SJSA1 (cell line): ENCODE results near the gene SLC26A11. TPM values are rescaled to one million over a fixed set of nuclear protein-coding genes. Genes with fewer than 3 reads are reported as not detected.
A peak's percentile ranks its signal among the peaks of the same experiment; 100 is the strongest.
"Not testable (repeated sequence)": the region's sequence is repeated elsewhere in the genome, so short reads cannot be mapped to it uniquely, and the experiment has no call there.

Source experiments
- DNase-seq, 2 experiments: peaks; one replicate each; pipeline ENCODE4 v3.0.0-alpha.2; 2015 to 2020; ENCODE audit warnings: low spot score in 2 of 2, low read depth in 1 of 2
- H3K27ac ChIP-seq: fragments of 250-450 bp; sonication (Bioruptor Pico); 2 replicates; pipeline ENCODE4 v1.5.1; 2020; ENCODE audit warnings: mild to moderate bottlenecking, moderate library complexity
- H3K27me3 ChIP-seq: fragments of 250-450 bp; sonication (Bioruptor Pico); replicated peaks from 2 replicates; pipeline ENCODE4 v1.5.1; 2020; ENCODE audit warnings: mild to moderate bottlenecking, moderate library complexity
- H3K36me3 ChIP-seq: fragments of 250-450 bp; sonication (Bioruptor Pico); 2 replicates; pipeline ENCODE4 v1.5.1; 2020; ENCODE audit warnings: mild to moderate bottlenecking
- H3K4me1 ChIP-seq: fragments of 250-450 bp; sonication (Bioruptor Pico); replicated peaks from 2 replicates; pipeline ENCODE4 v1.6.1; 2021; ENCODE audit warnings: mild to moderate bottlenecking
- H3K4me3 ChIP-seq: fragments of 250-450 bp; sonication (Bioruptor Pico); 2 replicates; pipeline ENCODE4 v1.5.1; 2020; ENCODE audit warnings: mild to moderate bottlenecking
- H3K9me3 ChIP-seq: fragments of 250-450 bp; sonication (Bioruptor Pico); replicated peaks from 2 replicates; pipeline ENCODE4 v1.5.1; 2020; ENCODE audit warnings: mild to moderate bottlenecking
- total RNA-seq: library from RNA; depleted of rRNA; stranded (reverse); fragments of >200 nt; shearing (Covaris generic); gene quantifications from 2 replicates; pipeline ENCODE4 v1.2.3, GENCODE V29; 2014

SLC26A11 gene
- total RNA-seq, 1 experiment from 2014 or later: 12.3 TPM

DNA sequence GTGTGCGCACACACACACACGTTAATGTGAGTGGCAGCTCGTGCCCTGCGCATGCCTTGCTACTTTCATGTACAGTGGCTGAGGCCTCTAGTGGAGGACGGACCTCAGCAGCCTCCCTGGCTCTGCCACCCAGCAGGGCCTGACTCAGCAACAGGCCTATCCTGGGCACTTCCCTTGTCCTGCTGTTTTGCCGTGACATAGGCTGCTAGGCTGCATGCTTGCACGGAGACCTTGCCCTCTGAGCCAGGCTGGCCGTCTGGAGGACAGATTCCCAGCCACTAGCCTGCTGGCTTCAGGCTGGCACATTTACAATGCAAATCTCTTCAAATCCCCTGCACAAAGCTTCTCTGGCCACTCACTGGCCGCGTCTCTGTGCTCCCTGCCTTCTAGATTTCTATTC, 49.9 kb downstream of the SLC26A11 start:
- Histone ChIP-seq H3K9me3 (no peaks in the 10 kb centered on the region), H3K27ac (no peak overlapping the region), H3K36me3 (peaks cover 52% of the 10 kb centered on the region), H3K4me1 (peaks cover 6% of the 10 kb centered on the region), H3K27me3 (no peaks in the 10 kb centered on the region), H3K4me3 (no peak overlapping the region)
- no peak for DNase-seq

DNA sequence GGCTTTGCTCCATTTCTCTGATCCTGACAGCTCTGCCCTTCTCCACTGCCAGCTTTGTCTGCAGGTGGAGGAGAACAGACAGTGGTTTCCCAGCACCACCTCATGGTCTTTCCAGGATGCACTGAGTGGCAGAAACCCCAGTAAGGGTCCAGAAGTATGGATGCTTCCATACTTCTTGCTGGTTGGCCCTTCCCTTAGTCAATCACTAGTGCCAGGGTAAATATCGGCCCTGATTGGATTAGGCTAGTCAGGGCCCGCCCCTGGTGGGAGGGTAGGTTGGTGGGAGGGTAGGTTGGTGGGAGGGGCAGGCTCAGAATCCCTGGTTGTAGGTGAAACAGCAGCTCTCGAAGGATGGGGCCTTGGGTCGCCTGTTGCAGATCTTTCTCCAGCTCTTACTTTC, 50.6 kb downstream of the SLC26A11 start:
- Histone ChIP-seq H3K36me3 (peaks cover 51% of the 10 kb centered on the region), H3K4me3 (no peak overlapping the region), H3K27ac (no peak overlapping the region), H3K27me3 (no peaks in the 10 kb centered on the region), H3K9me3 (no peaks in the 10 kb centered on the region), H3K4me1 (peaks cover 6% of the 10 kb centered on the region)
- DNase-seq: peak in 1 of 2 experiments; percentile 32

DNA sequence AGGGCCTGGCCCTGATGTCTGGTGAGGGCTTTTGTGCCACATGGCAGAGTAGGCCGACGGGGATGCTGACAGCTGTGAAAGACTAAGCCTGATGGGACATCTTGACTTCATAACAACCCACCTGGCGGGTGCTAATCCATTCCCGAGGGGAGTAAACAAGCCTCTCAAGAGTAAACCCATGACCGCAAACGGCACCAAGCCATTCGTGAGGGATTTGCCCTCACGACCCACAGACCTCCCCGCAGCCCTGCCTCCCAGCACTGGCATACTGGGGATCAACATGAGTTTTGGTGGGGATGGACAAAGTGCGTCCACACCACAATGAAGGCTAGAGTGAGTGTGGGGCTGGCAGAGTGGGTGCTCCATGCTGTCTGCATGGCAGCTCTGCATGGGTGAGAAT, 52.1 kb downstream of the SLC26A11 start:
- Histone ChIP-seq H3K27ac (no peak overlapping the region), H3K36me3 (peaks cover 49% of the 10 kb centered on the region), H3K4me1 (peaks cover 6% of the 10 kb centered on the region), H3K4me3 (no peak overlapping the region), H3K9me3 (no peaks in the 10 kb centered on the region), H3K27me3 (no peaks in the 10 kb centered on the region)
- DNase-seq: no peak

DNA sequence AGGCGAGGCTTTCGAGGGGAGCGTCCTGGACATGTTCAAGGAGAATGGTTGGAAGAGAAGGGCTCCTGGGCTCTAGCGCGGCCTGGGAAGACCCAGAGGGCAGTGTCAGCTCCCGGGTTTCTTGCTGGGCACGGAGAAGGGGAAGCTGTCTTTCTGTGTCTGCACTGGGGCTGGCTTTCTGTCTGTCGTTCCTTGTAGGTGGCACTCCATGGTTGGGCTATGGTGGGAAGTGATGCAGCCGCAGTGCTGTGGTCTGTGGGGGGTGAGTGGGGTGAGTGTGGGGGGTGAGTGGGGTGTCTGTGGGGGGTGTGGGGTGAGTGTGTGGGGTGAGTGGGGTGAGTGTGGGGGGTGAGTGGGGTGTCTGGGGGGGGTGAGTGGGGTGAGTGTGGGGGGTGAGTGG, 54.1 kb downstream of the SLC26A11 start:
- H3K4me3 ChIP-seq: no peak overlapping the region
- no peaks in the 10 kb centered on the region for H3K9me3 ChIP-seq
- H3K36me3 ChIP-seq: peaks cover 51% of the 10 kb centered on the region
- no peak for DNase-seq
- H3K4me1 ChIP-seq: peaks cover 10% of the 10 kb centered on the region
- no peaks in the 10 kb centered on the region for H3K27me3 ChIP-seq
- H3K27ac ChIP-seq: no peak overlapping the region

DNA sequence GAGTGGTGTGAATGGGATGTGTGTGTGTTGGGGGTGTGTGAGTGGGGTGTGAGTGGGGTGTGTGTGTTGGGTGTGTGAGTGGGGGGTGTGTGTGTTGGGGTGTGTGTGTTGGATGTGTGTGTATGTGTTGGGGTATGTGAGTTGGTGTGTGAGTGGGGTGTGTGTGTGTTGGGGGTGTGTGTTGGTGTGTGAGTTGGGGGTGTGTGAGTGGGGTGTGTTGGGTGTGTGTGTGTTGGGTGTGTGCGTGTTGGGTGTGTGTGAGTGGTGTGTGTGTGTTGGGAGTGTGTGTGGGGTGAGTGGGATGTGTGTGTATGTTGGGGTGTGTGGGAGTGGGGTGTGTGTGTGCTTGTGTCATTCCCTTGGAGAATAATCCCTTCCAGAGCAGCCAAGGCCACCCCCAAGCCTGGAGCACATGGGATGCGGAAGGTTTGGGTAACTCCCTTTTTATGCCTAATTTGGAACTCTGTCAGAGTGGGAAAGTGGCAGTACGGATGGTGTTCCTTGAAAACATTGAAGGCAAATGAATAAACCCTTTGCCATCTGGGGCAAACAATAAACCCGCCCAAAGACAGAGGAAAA, 54.7 kb downstream of the SLC26A11 start:
- Histone ChIP-seq H3K9me3 (no peaks in the 10 kb centered on the region), H3K27me3 (no peaks in the 10 kb centered on the region), H3K27ac (no peak overlapping the region), H3K4me1 (peaks cover 10% of the 10 kb centered on the region), H3K36me3 (peaks cover 50% of the 10 kb centered on the region), H3K4me3 (no peak overlapping the region)
- DNase-seq: no peak

DNA sequence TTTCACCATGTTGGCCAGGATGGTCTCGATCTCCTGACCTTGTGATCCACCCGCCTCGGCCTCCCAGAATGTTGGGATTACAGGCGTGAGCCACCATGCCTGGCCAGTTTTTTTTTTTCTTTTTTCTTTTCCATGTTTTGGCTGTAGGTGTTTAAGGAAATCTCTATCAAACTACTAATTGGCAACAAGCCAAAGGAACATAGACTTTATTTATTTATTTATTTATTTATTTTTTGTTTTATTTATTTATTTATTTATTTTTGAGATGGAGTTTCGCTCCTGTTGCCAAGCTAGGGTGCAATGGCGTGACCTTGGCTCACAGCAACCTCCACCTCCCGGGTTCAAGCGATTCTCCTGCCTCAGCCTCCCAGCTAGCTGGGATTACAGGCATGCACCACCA, 55.6 kb downstream of the SLC26A11 start:
- H3K27me3 ChIP-seq, DNase-seq, H3K9me3 ChIP-seq, H3K4me3 ChIP-seq, H3K27ac ChIP-seq: not testable (repeated sequence)
- Histone ChIP-seq H3K4me1 (peaks cover 10% of the 10 kb centered on the region), H3K36me3 (peaks cover 54% of the 10 kb centered on the region)

DNA sequence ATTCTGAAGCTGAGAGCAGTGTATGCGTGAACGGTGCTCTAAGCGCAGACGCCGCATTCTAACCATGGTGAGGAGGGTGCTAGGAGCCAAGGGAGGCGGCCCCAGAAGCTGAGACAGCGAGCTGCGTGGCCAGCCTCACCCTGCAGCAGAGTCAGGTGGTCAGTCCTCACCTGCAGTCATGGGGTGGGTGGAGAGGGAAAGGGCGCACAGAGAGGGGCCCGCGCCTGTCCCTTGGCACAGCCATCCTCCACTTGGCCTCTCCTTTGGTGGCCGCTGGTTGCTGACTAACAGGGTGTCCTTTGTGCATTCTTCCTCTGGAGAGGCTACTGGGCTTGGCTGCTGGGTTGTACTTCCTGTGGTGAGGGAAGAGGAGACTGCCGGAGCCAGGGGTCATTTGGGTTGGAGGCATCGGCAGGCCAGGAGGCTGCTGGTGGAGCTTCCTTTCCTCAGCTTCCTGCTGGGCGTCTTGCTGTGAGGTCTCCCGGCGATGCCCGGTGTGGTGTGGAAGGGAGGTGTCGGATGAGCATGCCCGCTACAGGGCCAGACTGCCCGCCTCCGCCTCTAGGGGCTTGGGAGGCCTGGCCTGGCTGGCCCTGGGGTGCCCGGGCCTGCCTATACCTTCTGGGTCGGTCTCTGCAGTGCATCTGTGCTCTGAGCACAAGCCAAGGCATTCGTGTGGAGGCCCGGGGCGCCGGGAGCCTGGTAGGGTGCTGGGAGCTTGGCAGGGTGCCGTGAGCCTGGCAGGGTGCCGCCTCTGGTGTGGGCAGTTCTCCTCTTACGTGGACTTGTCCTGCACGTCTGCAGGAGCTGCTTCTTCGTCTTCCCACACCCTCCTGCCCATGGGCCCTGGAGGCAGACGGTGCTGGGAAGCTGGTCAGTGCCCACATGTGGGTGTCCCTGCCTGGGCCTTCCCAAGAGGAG, 57.8 kb downstream of the SLC26A11 start:
- Histone ChIP-seq H3K27me3 (no peaks in the 10 kb centered on the region), H3K27ac (peak overlapping the region; percentile 23; the same call in 1 of the 2 replicates), H3K4me1 (peaks cover 10% of the 10 kb centered on the region), H3K4me3 (no peak overlapping the region), H3K9me3 (no peaks in the 10 kb centered on the region), H3K36me3 (peaks cover 57% of the 10 kb centered on the region)
- peak in 1 of 2 experiments; percentile 65 for DNase-seq

DNA sequence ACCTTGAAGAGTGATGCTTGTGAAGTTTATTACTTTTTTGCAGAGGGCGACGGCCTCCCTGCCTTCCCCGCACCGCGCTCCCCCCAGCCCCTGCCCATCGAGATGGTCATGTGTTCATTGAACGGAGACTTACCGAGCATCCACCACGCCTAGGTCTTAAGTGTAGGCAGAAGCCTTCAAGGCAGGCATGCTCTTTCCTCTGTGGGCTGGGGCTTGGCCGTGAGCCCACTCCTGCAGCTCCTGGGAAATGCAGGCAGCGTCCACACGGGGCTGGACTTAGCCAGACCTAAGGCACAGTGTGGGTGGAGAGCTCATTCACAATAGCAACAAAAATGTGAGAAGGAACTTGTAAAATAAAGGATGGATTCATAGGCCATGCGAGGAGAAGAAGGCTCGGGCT, 59.7 kb downstream of the SLC26A11 start:
- no peak overlapping the region for H3K4me3 ChIP-seq
- H3K9me3 ChIP-seq: no peaks in the 10 kb centered on the region
- DNase-seq: no peak
- H3K27ac ChIP-seq: no peak overlapping the region
- H3K4me1 ChIP-seq: peaks cover 10% of the 10 kb centered on the region
- H3K36me3 ChIP-seq: peaks cover 59% of the 10 kb centered on the region
- H3K27me3 ChIP-seq: no peaks in the 10 kb centered on the region

DNA sequence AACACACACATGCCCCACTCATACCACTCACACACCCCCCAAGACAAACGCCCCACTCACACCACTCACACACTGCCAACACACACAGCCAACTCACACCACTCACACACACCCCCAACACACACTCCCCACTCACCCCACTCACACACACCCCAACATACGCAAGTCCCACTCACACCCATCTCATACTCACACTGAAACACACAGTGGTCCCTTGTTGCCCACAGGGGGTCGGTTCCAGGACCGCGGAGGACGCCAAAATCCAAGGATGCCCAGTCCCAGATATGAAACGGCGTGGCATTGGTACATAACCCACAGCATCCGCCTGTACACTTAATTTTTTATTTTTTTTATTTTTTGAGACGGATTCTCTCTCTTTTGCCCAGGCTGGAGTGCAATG, 61.3 kb downstream of the SLC26A11 start:
- DNase-seq: no peak
- H3K36me3 ChIP-seq: peaks cover 59% of the 10 kb centered on the region
- H3K4me1 ChIP-seq: peaks cover 10% of the 10 kb centered on the region
- no peak overlapping the region for H3K4me3 ChIP-seq
- H3K27ac ChIP-seq: no peak overlapping the region
- no peaks in the 10 kb centered on the region for H3K9me3 ChIP-seq
- no peaks in the 10 kb centered on the region for H3K27me3 ChIP-seq

DNA sequence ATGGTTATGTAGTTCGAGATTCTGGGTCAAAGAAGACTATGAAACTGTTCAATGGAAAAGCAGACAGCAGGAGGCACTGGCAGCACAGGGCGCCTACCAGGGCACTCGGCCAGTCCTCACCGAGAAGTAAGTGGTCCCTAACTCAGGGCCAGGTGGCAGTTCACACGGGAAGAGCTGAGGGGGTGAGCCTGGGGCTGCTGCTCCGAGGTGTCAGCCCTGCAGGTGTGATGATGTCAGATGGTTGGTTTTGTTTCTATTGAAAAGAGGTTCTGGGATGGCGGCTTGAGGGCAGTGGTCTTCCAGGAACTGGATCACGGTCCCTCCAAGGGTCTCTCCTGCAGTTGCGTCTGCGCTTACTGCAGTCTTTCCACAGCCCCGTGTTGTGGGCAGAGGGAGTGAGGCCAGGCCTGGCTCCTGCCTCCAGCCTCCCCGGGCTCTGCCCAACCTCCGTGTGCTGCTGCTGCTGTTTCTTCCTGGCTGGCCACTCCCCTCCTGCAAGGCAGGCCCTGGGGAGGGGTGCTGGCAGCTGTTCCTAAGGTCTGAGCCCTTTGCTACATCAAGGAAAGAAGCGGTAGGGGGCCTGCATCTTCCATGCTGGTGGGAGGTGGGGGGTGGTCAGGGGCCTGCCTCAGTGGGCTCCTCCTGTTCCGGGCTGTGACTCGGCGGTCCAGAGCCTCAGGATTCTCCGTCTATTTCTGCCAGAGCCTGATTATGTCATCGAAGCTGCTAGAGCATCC, 63.1 kb downstream of the SLC26A11 start:
- H3K4me3 ChIP-seq: no peak overlapping the region
- peaks cover 52% of the 10 kb centered on the region for H3K36me3 ChIP-seq
- H3K27ac ChIP-seq: no peak overlapping the region
- H3K9me3 ChIP-seq: no peaks in the 10 kb centered on the region
- no peak for DNase-seq
- peaks cover 1% of the 10 kb centered on the region for H3K4me1 ChIP-seq
- H3K27me3 ChIP-seq: no peaks in the 10 kb centered on the region

DNA sequence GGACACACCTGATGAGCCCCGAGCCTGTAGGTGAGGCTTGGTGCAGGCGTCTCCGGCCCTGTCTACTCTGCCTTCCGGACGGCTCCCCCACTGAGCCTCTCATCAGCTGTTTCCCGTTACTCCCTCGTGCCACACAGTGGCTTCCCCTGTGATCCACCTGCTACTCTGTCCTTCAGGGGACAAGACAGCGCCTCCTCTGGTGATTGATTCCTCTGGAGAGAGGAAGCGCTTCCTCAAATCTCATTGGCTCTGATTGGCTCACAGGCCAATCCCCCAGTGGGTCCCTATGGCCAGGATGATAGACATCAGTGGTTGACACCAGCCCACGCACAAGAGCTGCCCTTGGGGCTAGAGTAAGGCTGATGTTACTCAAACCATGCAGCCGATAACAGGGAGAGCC, 64.4 kb downstream of the SLC26A11 start:
- no peak for DNase-seq
- Histone ChIP-seq H3K36me3 (peaks cover 54% of the 10 kb centered on the region), H3K27ac (no peak overlapping the region)

DNA sequence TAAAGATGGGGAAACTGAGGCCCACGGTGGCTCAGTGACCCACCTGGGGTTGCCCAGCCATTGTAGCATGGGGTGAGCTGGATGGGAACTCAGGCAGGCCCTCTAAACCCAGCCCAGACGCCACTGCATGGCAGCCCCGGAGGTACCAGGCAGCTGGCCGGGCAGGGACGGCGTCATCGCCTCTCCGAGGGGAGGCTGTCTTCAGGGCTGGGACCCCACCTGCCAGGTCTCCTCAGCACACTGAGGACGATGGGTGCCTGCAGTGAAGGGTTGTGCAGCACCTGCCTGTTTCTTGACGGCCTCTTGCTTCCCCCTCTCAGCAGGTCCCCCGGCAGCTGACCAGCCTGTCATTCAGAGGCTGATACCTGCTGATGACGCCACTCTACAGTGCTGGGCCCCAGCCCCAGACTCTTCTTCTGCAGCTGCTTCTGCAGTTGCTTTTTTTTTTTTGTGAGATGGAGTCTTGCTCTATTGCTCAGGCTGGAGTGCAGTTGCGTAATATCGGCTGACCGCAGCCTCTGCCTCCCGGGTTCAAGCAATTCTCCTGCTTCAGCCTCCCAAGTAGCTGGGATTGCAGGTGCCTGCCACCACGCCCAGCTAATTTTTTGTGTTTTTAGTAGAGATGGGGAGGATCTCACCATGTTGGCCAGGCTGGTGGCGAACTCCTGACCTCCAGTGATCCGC, 65.2 kb downstream of the SLC26A11 start:
- Histone ChIP-seq H3K27ac (no peak overlapping the region), H3K9me3 (no peaks in the 10 kb centered on the region; the same call in 1 of the 2 replicates), H3K4me3 (no peak overlapping the region), H3K36me3 (peaks cover 54% of the 10 kb centered on the region), H3K27me3 (no peaks in the 10 kb centered on the region), H3K4me1 (no peaks in the 10 kb centered on the region)
- DNase-seq: no peak

More for the DNA sequence above, 64.4 kb downstream of the SLC26A11 start:
- H3K4me3 ChIP-seq: no peak overlapping the region
- no peaks in the 10 kb centered on the region for H3K27me3 ChIP-seq
- no peaks in the 10 kb centered on the region for H3K4me1 ChIP-seq
- no peaks in the 10 kb centered on the region for H3K9me3 ChIP-seq

DNA sequence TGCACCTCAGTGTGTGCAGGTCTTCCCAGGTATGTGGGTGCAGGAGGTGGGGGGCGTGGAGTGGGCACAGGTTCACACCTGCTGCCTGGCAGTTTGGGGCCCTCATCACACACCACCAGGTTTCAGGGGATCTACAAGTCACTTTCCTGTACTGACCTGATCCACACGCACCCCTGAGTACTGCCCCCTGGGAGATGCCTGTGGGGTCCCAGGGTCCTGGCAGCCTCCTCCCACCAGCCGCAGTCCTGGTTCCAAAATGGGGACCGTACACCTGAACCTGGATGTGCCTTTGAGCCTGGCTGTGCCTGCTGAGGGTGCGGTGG, 66.4 kb downstream of the SLC26A11 start:
- Histone ChIP-seq H3K36me3 (peaks cover 59% of the 10 kb centered on the region), H3K4me3 (no peak overlapping the region)
- no peak for DNase-seq

More for the DNA sequence above, 66.4 kb downstream of the SLC26A11 start:
- Histone ChIP-seq H3K9me3 (no peaks in the 10 kb centered on the region; the same call in 1 of the 2 replicates), H3K27me3 (no peaks in the 10 kb centered on the region), H3K4me1 (no peaks in the 10 kb centered on the region), H3K27ac (no peak overlapping the region)
